ENCODE measurements around the gene DISP2.

The DISP2 gene

DNA sequence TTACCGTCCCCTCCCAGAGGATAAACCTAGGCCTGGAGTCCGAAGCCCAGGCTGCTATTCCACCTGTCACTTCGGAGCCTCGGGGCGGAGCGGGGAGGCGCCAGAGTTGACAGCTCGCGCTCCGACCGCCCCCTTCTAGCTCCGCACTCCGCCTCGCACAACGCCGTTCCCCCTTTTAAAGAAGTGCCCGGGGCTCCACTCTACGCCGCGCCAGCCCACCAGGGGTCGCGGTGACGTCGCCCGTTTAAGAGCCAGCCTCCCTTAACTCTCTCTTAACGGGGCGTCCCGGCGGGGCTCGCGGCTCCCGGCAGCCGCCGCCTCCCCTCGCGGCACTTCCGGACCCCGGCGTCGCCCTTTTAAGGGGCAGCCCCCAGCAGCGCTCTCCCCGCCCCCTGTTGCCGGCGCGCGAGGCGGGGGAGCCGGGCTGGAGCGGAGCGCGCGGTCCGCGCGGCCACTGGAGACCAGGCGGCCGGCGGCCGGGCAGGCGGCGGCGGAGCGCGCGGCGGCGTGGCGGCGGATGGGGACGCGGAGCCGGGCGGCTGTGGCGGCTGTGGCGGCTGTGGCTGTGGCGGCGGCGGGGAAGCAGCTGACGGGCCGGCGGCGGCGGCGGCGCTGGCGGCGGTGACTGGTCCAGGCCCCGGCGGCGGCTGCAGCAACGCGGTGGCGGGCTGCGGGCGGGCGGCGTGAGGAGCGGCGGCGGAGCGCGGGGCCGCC lies 34.6 kb upstream of the DISP2 start, which contains the start of gene INAFM2:
Gene INAFM2 (plus strand): TSS at position 454 of the 714 bp plus-strand sequence. CDS start 364 bp downstream, outside the sequence.
- Mint-ChIP-seq H3K4me3 (peak within 1 kb of the TSS; percentile 87), H3K36me3 (peaks cover 3% of the 10 kb centered on the region), H3K27me3 (no peaks in the 10 kb centered on the region), H3K9me3 (ENCODE audit: low read depth) (no peaks in the 10 kb centered on the region), H3K4me1 (ENCODE audit: low read depth) (peaks cover 25% of the 10 kb centered on the region), H3K27ac (no peak within 1 kb of the TSS)

DNA sequence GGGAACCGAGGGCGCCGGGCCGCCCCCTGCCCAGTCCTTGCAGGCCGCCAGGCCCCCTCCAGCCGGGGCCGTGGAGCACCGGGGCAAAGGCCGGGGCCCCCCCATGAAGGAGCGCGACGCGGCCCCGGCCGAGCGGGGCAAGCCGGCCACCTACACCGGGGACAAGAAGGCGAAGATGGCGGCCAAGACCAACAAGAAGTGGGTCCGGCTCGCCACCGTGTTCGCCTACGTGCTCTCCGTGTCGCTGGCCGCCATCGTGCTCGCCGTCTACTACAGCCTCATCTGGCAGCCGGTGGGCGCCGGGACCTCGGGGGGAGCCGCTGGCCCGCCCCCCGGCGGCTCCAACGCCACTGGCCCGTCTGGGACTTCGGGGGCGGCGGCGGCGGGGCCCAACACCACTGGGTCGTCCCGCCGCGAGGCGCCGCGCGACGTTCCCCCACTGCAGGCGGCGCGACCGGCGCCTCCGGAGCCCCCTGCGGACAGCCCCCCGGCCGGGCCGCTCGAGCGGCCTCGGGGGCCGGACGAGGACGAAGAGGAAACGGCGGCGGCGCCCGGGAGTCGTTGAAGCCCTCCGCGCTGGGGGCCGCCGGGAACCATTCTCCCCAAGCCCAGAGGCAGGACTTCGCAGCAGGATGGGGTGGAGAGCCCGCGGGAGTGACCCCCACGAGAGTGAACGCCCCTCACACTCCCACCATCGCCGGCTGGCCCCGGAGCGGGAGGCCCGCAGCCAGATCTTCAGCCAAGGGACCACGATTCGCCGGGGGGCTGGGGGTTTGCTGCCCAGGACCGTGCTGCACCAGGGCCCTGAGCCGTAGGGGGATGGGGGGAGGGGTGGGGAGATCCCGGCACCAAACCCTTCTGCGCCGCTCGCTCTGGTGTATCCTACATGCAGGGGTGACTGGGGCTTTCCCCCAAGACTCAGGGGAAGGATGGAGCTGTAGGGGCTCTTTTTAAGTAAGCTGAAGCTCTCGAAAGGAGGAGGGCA lies 33.8 kb upstream of the DISP2 start:
- Mint-ChIP-seq H3K4me3 (peak overlapping the region; percentile 87), H3K27ac (no peak overlapping the region), H3K27me3 (no peaks in the 10 kb centered on the region), H3K4me1 (ENCODE audit: low read depth) (peaks cover 27% of the 10 kb centered on the region), H3K36me3 (peaks cover 3% of the 10 kb centered on the region), H3K9me3 (ENCODE audit: low read depth) (no peaks in the 10 kb centered on the region)

DNA sequence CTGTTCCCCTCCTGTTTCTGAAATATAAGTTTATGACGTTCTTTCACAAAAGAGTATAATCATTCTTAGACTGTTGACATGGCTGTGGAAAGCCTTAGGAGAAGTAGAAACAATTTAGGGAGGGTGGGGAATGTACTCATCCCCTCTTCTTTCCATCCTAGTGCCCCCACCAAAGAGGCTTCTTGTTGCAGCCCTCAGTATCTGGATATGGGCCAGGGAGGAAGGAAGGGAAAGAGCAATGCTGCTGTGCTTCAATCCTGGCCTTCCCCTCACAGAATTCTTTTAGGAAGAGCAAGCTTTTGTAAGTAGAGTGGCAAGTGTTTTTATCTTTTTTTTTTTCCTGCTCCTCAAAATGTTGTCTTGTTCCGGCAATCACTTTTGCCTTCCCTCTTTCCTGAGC lies 32.8 kb upstream of the DISP2 start:
- Mint-ChIP-seq H3K9me3 (ENCODE audit: low read depth) (no peaks in the 10 kb centered on the region), H3K27ac (peak overlapping the region; percentile 16), H3K27me3 (no peaks in the 10 kb centered on the region), H3K36me3 (peaks cover 3% of the 10 kb centered on the region), H3K4me1 (ENCODE audit: low read depth) (peaks cover 27% of the 10 kb centered on the region), H3K4me3 (peak overlapping the region; percentile 87)

DNA sequence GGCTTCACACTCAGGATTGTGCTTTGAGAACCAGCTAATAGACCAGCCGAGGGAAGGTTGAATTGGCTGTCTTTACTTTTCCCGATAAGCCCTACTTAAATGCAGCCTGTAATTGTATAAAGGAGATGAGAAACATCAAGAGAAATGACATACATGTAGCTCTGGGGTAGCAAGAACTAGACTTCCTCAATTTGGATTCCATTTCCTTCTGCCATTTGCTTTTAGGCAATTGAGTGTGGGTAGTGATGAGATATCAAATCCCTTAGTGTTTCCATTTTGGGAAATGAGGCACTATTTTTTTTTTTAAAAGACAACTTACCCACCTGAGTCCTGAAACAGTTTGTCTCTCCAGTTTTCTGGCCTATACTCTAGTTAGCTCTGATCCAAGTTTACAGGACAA lies 32.3 kb upstream of the DISP2 start:
- Mint-ChIP-seq H3K27ac (no peak overlapping the region), H3K27me3 (no peaks in the 10 kb centered on the region), H3K36me3 (peaks cover 4% of the 10 kb centered on the region), H3K4me1 (ENCODE audit: low read depth) (peaks cover 27% of the 10 kb centered on the region), H3K9me3 (ENCODE audit: low read depth) (no peaks in the 10 kb centered on the region), H3K4me3 (peak overlapping the region; percentile 87)

DNA sequence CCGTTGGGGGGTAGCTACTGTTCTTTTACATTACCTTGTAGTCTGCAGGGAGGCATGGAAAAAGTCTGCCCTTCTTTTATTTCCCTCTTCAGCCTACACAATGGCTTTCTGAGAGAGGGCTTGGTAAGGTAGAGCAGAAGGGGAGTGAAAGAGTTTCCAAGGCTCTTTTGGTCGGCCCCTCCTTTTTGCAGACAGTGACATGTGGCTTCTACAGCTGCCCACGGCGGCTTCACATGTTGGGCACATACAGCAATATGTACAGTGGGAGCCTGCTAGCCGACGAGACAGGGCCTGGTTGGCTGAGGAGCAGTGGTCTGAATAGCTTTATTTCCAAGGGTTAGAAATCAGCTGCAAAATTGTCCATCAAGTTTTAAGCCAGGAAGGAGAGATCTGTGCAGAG lies 30.6 kb upstream of the DISP2 start:
- no peak overlapping the region for H3K4me3 Mint-ChIP-seq
- no peaks in the 10 kb centered on the region for H3K9me3 Mint-ChIP-seq (ENCODE audit: low read depth)
- peaks cover 6% of the 10 kb centered on the region for H3K36me3 Mint-ChIP-seq
- H3K4me1 Mint-ChIP-seq (ENCODE audit: low read depth) = peaks cover 17% of the 10 kb centered on the region
- no peak overlapping the region for H3K27ac Mint-ChIP-seq
- no peaks in the 10 kb centered on the region for H3K27me3 Mint-ChIP-seq

DNA sequence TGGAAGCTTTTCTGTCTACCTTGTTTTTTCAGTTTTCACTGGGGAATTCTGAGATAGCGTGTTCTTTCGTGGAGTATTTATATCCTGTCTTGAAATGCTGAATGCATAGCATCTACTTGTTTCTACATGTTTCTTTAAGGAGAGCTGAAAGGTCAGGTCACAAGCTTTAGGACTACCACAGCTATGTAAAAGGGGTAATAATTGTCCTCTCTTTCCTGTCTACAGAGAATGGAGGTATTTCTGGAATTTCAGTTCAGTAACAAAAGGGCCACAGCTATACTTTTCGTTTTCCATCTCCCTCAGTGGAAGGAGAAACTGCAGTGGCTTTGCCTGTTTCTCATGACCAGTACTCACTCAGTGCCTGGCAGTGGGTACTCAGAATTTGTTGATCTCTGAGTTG lies 29.8 kb upstream of the DISP2 start:
- Mint-ChIP-seq H3K9me3 (ENCODE audit: low read depth) (no peaks in the 10 kb centered on the region), H3K4me1 (ENCODE audit: low read depth) (peaks cover 18% of the 10 kb centered on the region), H3K27me3 (no peaks in the 10 kb centered on the region), H3K36me3 (peaks cover 6% of the 10 kb centered on the region), H3K27ac (no peak overlapping the region), H3K4me3 (no peak overlapping the region)

DNA sequence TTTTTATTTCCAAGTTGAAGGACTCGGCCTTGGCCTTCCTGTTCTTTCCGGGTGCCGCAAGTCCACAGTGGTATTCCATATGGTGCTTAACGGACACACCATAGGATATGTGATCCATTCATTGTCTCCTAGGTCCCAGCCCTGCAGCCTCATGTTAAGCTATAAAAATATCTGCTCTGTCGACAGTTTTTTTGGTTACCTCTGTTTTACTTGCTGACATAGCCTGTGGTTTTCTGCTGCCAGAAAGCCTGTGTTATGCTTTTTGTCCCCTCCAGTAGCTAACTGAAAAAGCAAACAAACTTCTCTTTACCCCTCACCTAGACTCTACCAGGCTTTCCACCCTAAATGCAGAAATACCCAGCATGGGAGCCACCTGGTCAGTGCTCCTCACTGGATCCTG lies 29.3 kb upstream of the DISP2 start:
- Mint-ChIP-seq H3K27ac (no peak overlapping the region), H3K9me3 (ENCODE audit: low read depth) (no peaks in the 10 kb centered on the region), H3K36me3 (peaks cover 6% of the 10 kb centered on the region), H3K4me3 (no peak overlapping the region), H3K4me1 (ENCODE audit: low read depth) (peaks cover 19% of the 10 kb centered on the region), H3K27me3 (no peaks in the 10 kb centered on the region)

DNA sequence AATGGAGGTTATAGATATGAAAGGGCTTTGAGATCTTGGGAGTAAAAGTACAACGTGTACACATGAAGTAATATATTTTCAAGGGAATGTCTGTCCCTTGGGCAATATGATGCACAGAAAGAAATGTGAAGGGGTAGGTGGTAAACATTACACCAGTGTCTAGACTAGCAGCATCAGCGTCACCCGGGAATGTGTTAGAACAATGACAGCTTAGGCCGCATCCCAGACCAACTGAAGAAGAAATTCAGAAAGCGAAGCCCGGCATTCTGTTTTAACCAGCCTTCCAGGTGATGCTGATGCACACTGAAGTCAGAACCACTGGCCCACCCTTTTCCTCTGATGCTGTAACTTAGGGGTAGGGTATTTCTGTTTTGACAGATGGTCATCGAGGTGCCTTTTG lies 28.2 kb upstream of the DISP2 start:
- H3K36me3 Mint-ChIP-seq = peaks cover 6% of the 10 kb centered on the region
- no peaks in the 10 kb centered on the region for H3K27me3 Mint-ChIP-seq
- no peak overlapping the region for H3K27ac Mint-ChIP-seq
- no peak overlapping the region for H3K4me3 Mint-ChIP-seq
- H3K4me1 Mint-ChIP-seq (ENCODE audit: low read depth) = peaks cover 26% of the 10 kb centered on the region
- no peaks in the 10 kb centered on the region for H3K9me3 Mint-ChIP-seq (ENCODE audit: low read depth)

DNA sequence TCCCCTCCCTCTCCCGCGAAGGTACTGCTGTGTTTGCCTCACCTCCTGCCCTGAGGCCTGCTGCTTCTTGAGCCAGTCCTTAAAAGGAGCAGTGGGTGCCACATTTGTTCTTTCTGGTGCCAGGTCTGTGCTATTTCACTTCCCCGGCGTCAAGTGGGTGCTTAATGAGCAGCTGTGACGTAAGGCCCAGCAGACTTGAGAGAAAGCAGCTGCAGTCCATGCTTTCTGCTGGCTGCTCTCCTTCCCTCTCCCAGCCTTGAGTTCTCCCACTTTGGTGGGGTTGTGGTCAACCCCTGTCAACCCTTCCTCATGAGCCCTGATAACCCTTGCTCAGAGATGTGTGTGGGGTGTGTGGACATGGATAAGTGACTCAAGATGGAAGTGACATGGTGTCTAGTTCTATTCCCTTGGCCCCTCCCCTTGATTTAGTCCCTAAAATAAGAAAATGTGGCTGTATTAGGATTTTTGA lies 27.6 kb upstream of the DISP2 start:
- Mint-ChIP-seq H3K4me3 (no peak overlapping the region), H3K27ac (no peak overlapping the region), H3K4me1 (ENCODE audit: low read depth) (peaks cover 20% of the 10 kb centered on the region), H3K27me3 (no peaks in the 10 kb centered on the region), H3K9me3 (ENCODE audit: low read depth) (no peaks in the 10 kb centered on the region), H3K36me3 (peaks cover 6% of the 10 kb centered on the region)

DNA sequence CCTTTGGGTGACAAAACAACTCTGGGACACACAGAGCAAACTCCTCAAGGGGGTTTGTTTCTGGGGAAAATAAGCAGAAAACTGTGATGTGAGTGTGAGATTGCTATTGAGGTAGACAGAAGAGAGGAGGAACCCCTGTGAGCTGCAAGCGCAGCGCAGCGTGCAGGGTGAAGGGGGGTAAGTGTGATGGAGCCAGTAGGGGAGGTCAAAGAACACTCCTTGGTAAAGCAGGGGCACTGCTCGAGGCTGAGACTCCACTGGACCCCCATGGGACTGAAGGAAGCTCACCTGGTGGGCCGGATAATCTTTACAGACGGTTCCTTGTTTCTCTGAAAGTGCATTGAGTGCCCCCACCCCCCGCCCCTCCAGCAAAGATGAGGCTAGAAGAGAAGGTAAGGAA lies 27.0 kb upstream of the DISP2 start:
- Mint-ChIP-seq H3K4me1 (ENCODE audit: low read depth) (peaks cover 18% of the 10 kb centered on the region), H3K9me3 (ENCODE audit: low read depth) (no peaks in the 10 kb centered on the region), H3K27me3 (no peaks in the 10 kb centered on the region), H3K27ac (no peak overlapping the region), H3K36me3 (peaks cover 3% of the 10 kb centered on the region), H3K4me3 (no peak overlapping the region)

DNA sequence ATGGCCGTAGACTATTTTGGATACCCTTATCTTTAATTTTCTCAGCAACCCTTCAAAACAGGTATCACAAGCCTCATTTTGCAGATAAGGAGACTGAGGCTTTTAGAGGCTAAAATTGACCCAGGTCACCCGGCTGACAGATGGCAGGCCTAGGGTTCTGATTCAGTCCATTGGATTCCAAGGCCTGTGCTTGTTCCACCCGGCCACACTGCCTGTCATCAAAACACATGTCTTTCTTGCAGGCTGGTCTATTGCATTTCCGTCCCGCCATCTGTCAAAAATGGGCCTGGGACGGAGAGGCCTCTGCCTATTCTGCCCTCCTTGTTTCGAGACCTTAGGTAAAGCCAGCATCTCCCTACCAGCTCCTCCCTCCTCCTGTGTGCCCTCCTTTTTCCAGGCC lies 26.4 kb upstream of the DISP2 start:
- Mint-ChIP-seq H3K9me3 (ENCODE audit: low read depth) (no peaks in the 10 kb centered on the region), H3K4me1 (ENCODE audit: low read depth) (peaks cover 17% of the 10 kb centered on the region), H3K27ac (no peak overlapping the region), H3K4me3 (no peak overlapping the region), H3K27me3 (no peaks in the 10 kb centered on the region), H3K36me3 (peaks cover 3% of the 10 kb centered on the region)

DNA sequence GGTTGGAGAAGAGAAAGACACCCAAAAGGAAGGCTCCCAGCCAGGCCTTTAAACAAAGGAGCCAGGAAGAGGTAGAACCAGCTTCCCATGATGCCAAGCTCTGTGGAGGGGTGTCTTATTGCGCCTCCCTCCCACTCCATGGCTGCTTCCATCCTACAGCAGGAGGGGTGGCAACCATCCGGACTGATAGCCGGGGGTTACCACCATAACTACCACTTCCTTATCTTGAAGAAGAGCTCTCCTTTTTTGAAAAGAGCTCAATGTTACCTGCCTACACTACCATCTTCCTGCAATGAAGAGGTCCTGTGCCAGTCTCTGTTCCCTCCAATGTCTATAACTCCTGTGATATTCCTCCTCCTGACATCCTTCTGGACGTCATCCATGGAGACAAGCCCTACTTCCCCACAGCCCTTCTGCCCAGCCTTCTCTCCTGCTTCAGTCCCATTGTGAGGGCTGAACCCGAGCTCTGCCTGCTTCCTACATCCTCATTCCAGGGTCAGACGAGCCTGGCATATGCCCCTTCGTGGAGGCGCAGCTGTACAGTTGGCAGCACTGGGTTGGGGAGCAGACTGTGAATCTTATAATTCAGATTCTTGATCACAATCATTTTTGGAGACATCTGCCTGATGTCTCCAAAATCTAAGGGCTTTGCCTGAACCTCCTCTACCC lies 25.8 kb upstream of the DISP2 start:
- no peak overlapping the region for H3K4me3 Mint-ChIP-seq
- H3K4me1 Mint-ChIP-seq (ENCODE audit: low read depth) = peaks cover 17% of the 10 kb centered on the region
- H3K9me3 Mint-ChIP-seq (ENCODE audit: low read depth) = no peaks in the 10 kb centered on the region
- H3K27ac Mint-ChIP-seq = no peak overlapping the region
- H3K36me3 Mint-ChIP-seq = peaks cover 3% of the 10 kb centered on the region
- no peaks in the 10 kb centered on the region for H3K27me3 Mint-ChIP-seq

DNA sequence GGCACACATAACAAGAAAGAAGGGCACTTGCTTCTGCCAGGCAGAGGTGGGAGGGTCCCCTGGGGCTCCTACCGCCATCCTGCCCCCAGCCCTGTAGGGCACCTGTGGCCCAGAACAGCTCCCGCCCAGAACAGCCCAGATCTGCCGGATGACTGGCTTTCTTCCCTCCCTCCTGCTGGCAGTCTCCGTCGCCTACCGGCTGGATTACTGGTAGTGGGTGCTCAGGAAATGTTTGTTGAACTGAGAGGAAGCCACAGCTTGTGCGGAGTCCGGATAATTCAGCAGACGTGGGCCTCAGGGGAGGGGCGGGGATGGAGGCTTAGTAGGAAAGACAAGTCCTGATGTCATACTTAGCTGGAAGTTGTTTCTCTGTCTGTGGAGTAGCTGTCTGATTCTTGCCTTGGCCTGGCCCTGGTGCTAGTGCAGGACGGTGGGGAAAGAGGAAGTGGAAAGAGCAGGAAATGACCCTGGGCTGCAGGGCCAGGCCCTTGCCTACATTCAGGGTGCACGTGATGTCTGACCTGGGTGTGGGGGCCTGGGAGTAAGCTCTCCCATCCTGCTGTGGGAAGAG lies 24.0 kb upstream of the DISP2 start:
- peak overlapping the region; percentile 55 for H3K27ac Mint-ChIP-seq
- H3K36me3 Mint-ChIP-seq = peaks cover 3% of the 10 kb centered on the region
- peaks cover 1% of the 10 kb centered on the region for H3K27me3 Mint-ChIP-seq
- no peaks in the 10 kb centered on the region for H3K9me3 Mint-ChIP-seq (ENCODE audit: low read depth)
- H3K4me1 Mint-ChIP-seq (ENCODE audit: low read depth) = peaks cover 18% of the 10 kb centered on the region
- H3K4me3 Mint-ChIP-seq = peak overlapping the region; percentile 54

DNA sequence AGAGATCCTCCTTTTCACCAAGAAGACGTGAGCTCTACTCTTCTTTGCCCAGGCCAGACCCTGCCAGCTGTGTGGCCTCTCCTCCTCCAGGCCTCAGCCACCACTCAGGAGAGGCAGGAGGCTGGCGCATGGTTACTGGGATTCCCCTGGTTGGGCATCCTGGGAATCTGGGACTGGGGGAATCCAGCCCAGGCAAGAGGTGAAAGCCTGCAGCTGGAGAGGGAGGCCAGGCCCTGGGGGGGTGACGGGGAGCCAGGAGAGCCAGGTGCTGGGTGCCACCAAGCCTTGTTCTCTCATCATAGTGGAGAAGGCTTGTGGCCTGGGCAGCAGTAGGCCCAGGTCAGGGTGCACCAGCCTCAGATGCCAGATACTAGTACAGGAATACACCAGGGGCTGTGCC lies 23.5 kb upstream of the DISP2 start:
- no peak overlapping the region for H3K27ac Mint-ChIP-seq
- H3K9me3 Mint-ChIP-seq (ENCODE audit: low read depth) = no peaks in the 10 kb centered on the region
- H3K27me3 Mint-ChIP-seq = peaks cover 1% of the 10 kb centered on the region
- peaks cover 18% of the 10 kb centered on the region for H3K4me1 Mint-ChIP-seq (ENCODE audit: low read depth)
- H3K4me3 Mint-ChIP-seq = no peak overlapping the region
- peaks cover 3% of the 10 kb centered on the region for H3K36me3 Mint-ChIP-seq
